Activated naive CD4-positive, alpha-beta T cell treated with anti-CD3 and anti-CD28 coated beads, Interleukin-2, amount 50 U/mL, for 72 hours (primary cell): ENCODE data around the gene MAP4K4. TPM values are rescaled to one million over a fixed set of nuclear protein-coding genes. Genes with fewer than 3 reads are reported as not detected.
A peak's percentile ranks its signal among the peaks of the same experiment; 100 is the strongest.

Experiments used
- ATAC-seq, 2 donors: fragments of 150-1000 bp; cut with Tn5 transposase; 2 replicates each; pipeline ENCODE4 v1.10.0; 2021; ENCODE audit warnings: mild to moderate bottlenecking in 2 of 2, moderate library complexity in 2 of 2
- DNase-seq, 2 donors: peaks; one replicate each; pipeline ENCODE4 v3.0.0; 2021 to 2022; ENCODE audit warnings: low spot score in 2 of 2
- H3K27ac Mint-ChIP-seq, 2 donors: one replicate each; pipeline ENCODE4 v1.8.0; 2022; ENCODE audit warnings: mild to moderate bottlenecking in 2 of 2, mixed read lengths in 2 of 2
- H3K36me3 Mint-ChIP-seq, 2 donors: one replicate each; pipeline ENCODE4 v1.8.0; 2022; ENCODE audit warnings: mixed read lengths in 2 of 2
- H3K9me3 Mint-ChIP-seq, 2 donors: one replicate each; pipeline ENCODE4 v1.8.0; 2022; ENCODE audit warnings: mixed read lengths in 2 of 2
- total RNA-seq, 2 donors: library from RNA; stranded (reverse); gene quantifications; one replicate each; pipeline ENCODE4 v1.2.3, GENCODE V29; 2022

Gene MAP4K4
- total RNA-seq, 2 donors from 2014 or later: 82.9 to 94.3 TPM

GRCh38 chr2:101858246-101858645, 160.7 kb downstream of the MAP4K4 start:
- DNase-seq (no peak), ATAC-seq (peak in 1 of 2 donors; percentile 22)
- Mint-ChIP-seq H3K9me3 (no peaks in the 10 kb centered on the region), H3K27ac (peak overlapping the region; percentile 15 to 48), H3K36me3 (peaks cover 0 to 8% of the 10 kb centered on the region in 2 donors)

- no peaks in the 10 kb centered on the region for H3K9me3 Mint-ChIP-seq
- DNase-seq (no peak), ATAC-seq (no peak)
- peaks cover 0 to 8% of the 10 kb centered on the region in 2 donors for H3K36me3 Mint-ChIP-seq
- peak overlapping the region; percentile 48 to 75 for H3K27ac Mint-ChIP-seq
Observed at GRCh38 chr2:101858910-101859309, 161.4 kb downstream of the MAP4K4 start.

GRCh38 chr2:101859604-101860003, 162.1 kb downstream of the MAP4K4 start:
- peak overlapping the region; percentile 70 to 75 for H3K27ac Mint-ChIP-seq
- no peak for ATAC-seq
- no peak for DNase-seq
- H3K9me3 Mint-ChIP-seq: no peaks in the 10 kb centered on the region
- H3K36me3 Mint-ChIP-seq: peaks cover 0 to 8% of the 10 kb centered on the region in 2 donors

GRCh38 chr2:101860157-101860556, 162.7 kb downstream of the MAP4K4 start:
- H3K9me3 Mint-ChIP-seq: no peaks in the 10 kb centered on the region
- peaks cover 0 to 14% of the 10 kb centered on the region in 2 donors for H3K36me3 Mint-ChIP-seq
- ATAC-seq (no peak), DNase-seq (no peak)
- H3K27ac Mint-ChIP-seq: peak overlapping the region in 1 of 2 donors; percentile 70

GRCh38 chr2:101860782-101861181, 163.3 kb downstream of the MAP4K4 start:
- ATAC-seq (no peak), DNase-seq (no peak)
- H3K36me3 Mint-ChIP-seq: peaks cover 0 to 14% of the 10 kb centered on the region in 2 donors
- peak overlapping the region in 1 of 2 donors; percentile 84 for H3K27ac Mint-ChIP-seq
- H3K9me3 Mint-ChIP-seq: no peaks in the 10 kb centered on the region

GRCh38 chr2:101861382-101861781, 163.9 kb downstream of the MAP4K4 start:
- H3K27ac Mint-ChIP-seq: peak overlapping the region; percentile 6 to 84
- no peaks in the 10 kb centered on the region for H3K9me3 Mint-ChIP-seq
- ATAC-seq (no peak), DNase-seq (no peak)
- peaks cover 0 to 14% of the 10 kb centered on the region in 2 donors for H3K36me3 Mint-ChIP-seq

GRCh38 chr2:101863534-101863933, 166.0 kb downstream of the MAP4K4 start:
- ATAC-seq (no peak), DNase-seq (no peak)
- H3K36me3 Mint-ChIP-seq: peaks cover 5 to 23% of the 10 kb centered on the region in 2 donors
- H3K27ac Mint-ChIP-seq: peak overlapping the region in 1 of 2 donors; percentile 50
- no peaks in the 10 kb centered on the region for H3K9me3 Mint-ChIP-seq

- no peak overlapping the region for H3K27ac Mint-ChIP-seq
- ATAC-seq: no peak
- DNase-seq: no peak
- H3K9me3 Mint-ChIP-seq: no peaks in the 10 kb centered on the region
- H3K36me3 Mint-ChIP-seq: peaks cover 5 to 25% of the 10 kb centered on the region in 2 donors
Observed at GRCh38 chr2:101864426-101864825, 166.9 kb downstream of the MAP4K4 start.

GRCh38 chr2:101868525-101868924, 171.0 kb downstream of the MAP4K4 start:
- DNase-seq (no peak), ATAC-seq (no peak)
- Mint-ChIP-seq H3K27ac (peak overlapping the region in 1 of 2 donors; percentile 39), H3K36me3 (peaks cover 5 to 20% of the 10 kb centered on the region in 2 donors), H3K9me3 (no peaks in the 10 kb centered on the region)

GRCh38 chr2:101869527-101869926, 172.0 kb downstream of the MAP4K4 start:
- DNase-seq (no peak), ATAC-seq (no peak)
- peaks cover 5 to 20% of the 10 kb centered on the region in 2 donors for H3K36me3 Mint-ChIP-seq
- no peak overlapping the region for H3K27ac Mint-ChIP-seq
- H3K9me3 Mint-ChIP-seq: no peaks in the 10 kb centered on the region

- ATAC-seq (no peak), DNase-seq (no peak)
- Mint-ChIP-seq H3K9me3 (no peaks in the 10 kb centered on the region), H3K27ac (peak overlapping the region in 1 of 2 donors; percentile 36), H3K36me3 (peaks cover 5 to 14% of the 10 kb centered on the region in 2 donors)
Observed at GRCh38 chr2:101870444-101870843, 172.9 kb downstream of the MAP4K4 start.

- H3K27ac Mint-ChIP-seq: no peak overlapping the region
- DNase-seq (no peak), ATAC-seq (no peak)
- H3K36me3 Mint-ChIP-seq: peaks cover 13 to 25% of the 10 kb centered on the region in 2 donors
- H3K9me3 Mint-ChIP-seq: no peaks in the 10 kb centered on the region
Observed at GRCh38 chr2:101871480-101871879, 174.0 kb downstream of the MAP4K4 start.

- Mint-ChIP-seq H3K9me3 (no peaks in the 10 kb centered on the region), H3K27ac (peak overlapping the region; percentile 29 to 62), H3K36me3 (peaks cover 13 to 26% of the 10 kb centered on the region in 2 donors)
- no peak for DNase-seq
- ATAC-seq: no peak
Observed at GRCh38 chr2:101872480-101872879, 175.0 kb downstream of the MAP4K4 start.

GRCh38 chr2:101873543-101873942, 176.0 kb downstream of the MAP4K4 start:
- Mint-ChIP-seq H3K36me3 (peaks cover 8 to 19% of the 10 kb centered on the region in 2 donors), H3K27ac (peak overlapping the region in 1 of 2 donors; percentile 2), H3K9me3 (no peaks in the 10 kb centered on the region)
- DNase-seq (no peak), ATAC-seq (no peak)

- peak overlapping the region in 1 of 2 donors; percentile 2 for H3K27ac Mint-ChIP-seq
- ATAC-seq (peak in 1 of 2 donors; percentile 33), DNase-seq (no peak)
- peaks cover 8 to 19% of the 10 kb centered on the region in 2 donors for H3K36me3 Mint-ChIP-seq
- no peaks in the 10 kb centered on the region for H3K9me3 Mint-ChIP-seq
Observed at GRCh38 chr2:101874069-101874468, 176.6 kb downstream of the MAP4K4 start.

- H3K36me3 Mint-ChIP-seq: peaks cover 8 to 20% of the 10 kb centered on the region in 2 donors
- H3K27ac Mint-ChIP-seq: no peak overlapping the region
Observed at GRCh38 chr2:101879466-101879865, 182.0 kb downstream of the MAP4K4 start.

GRCh38 chr2:101881131-101881530, 183.6 kb downstream of the MAP4K4 start:
- Mint-ChIP-seq H3K36me3 (peaks cover 1 to 21% of the 10 kb centered on the region in 2 donors), H3K27ac (no peak overlapping the region), H3K9me3 (no peaks in the 10 kb centered on the region)
- ATAC-seq (no peak), DNase-seq (no peak)

More at GRCh38 chr2:101879466-101879865, 182.0 kb downstream of the MAP4K4 start:
- ATAC-seq (no peak), DNase-seq (no peak)
- no peaks in the 10 kb centered on the region for H3K9me3 Mint-ChIP-seq

GRCh38 chr2:101882769-101883307, 185.3 kb downstream of the MAP4K4 start:
- H3K36me3 Mint-ChIP-seq: peaks cover 0 to 31% of the 10 kb centered on the region in 2 donors
- no peak for DNase-seq
- H3K9me3 Mint-ChIP-seq: peaks cover 0 to 3% of the 10 kb centered on the region in 2 donors
- H3K27ac Mint-ChIP-seq: peak overlapping the region; percentile 25 to 58
- ATAC-seq: no peak
